Mesendoderm (in vitro differentiated cells): ENCODE measurements around the gene MAK.
"Not testable (repeated sequence)": the region's sequence is repeated elsewhere in the genome, so short reads cannot be mapped to it uniquely, and the experiment has no call there.

Experiments
- DNase-seq: peaks from one replicate; pipeline ENCODE4 v3.0.0; 2013
- H2AK5ac ChIP-seq: 2 replicates; pipeline ENCODE4 v1.6.1; 2013; ENCODE audit warnings: low read length, inconsistent platforms
- H2BK120ac ChIP-seq: 2 replicates; pipeline ENCODE4 v1.6.1; 2013; ENCODE audit warnings: low read depth, mild to moderate bottlenecking, low read length, moderate library complexity, mixed read lengths
- H2BK15ac ChIP-seq: replicated peaks from 2 replicates; pipeline ENCODE4 v1.6.1; 2013; ENCODE audit warnings: low read depth, mild to moderate bottlenecking, moderate library complexity
- H2BK5ac ChIP-seq: 2 replicates; pipeline ENCODE4 v1.6.1; 2013; ENCODE audit warnings: low read length, inconsistent platforms
- H3K18ac ChIP-seq: 2 replicates; pipeline ENCODE4 v1.6.1; 2013; ENCODE audit warnings: mild to moderate bottlenecking, low read length, mixed read lengths
- H3K23ac ChIP-seq: one replicate; pipeline ENCODE4 v1.6.1; 2013; ENCODE audit warnings: low read length
- H3K27ac ChIP-seq: 2 replicates; pipeline ENCODE4 v1.5.1; 2013; ENCODE audit warnings: low read depth, mild to moderate bottlenecking, inconsistent platforms, low read length, moderate library complexity
- H3K27me3 ChIP-seq: 2 replicates; pipeline ENCODE4 v1.6.1; 2013; ENCODE audit warnings: low read length, control low read depth, mild to moderate bottlenecking, inconsistent platforms; ENCODE audit not compliant: insufficient read depth, poor library complexity
- H3K36me3 ChIP-seq: 2 replicates; pipeline ENCODE4 v1.6.1; 2013; ENCODE audit warnings: low read length, inconsistent platforms; ENCODE audit not compliant: control insufficient read depth, insufficient read depth
- H3K4ac ChIP-seq: one replicate; pipeline ENCODE4 v1.6.1; 2013; ENCODE audit warnings: low read depth, mild to moderate bottlenecking, low read length, moderate library complexity
- H3K4me1 ChIP-seq: 2 replicates; pipeline ENCODE4 v1.6.1; 2013; ENCODE audit warnings: low read depth, low read length, inconsistent platforms; ENCODE audit not compliant: control insufficient read depth
- H3K4me2 ChIP-seq: 2 replicates; pipeline ENCODE4 v1.6.1; 2013; ENCODE audit warnings: low read length
- H3K4me3 ChIP-seq: 2 replicates; pipeline ENCODE4 v1.5.1; 2013; ENCODE audit warnings: mild to moderate bottlenecking, low read length
- H3K56ac ChIP-seq: one replicate; pipeline ENCODE4 v1.6.1; 2013; ENCODE audit warnings: low read length
- H3K79me1 ChIP-seq: 2 replicates; pipeline ENCODE4 v1.6.1; 2013; ENCODE audit warnings: low read length, inconsistent platforms
- H3K79me2 ChIP-seq: 2 replicates; pipeline ENCODE4 v1.6.1; 2013; ENCODE audit warnings: mild to moderate bottlenecking, low read length; ENCODE audit not compliant: control insufficient read depth, insufficient read depth
- H3K9ac ChIP-seq: 2 replicates; pipeline ENCODE4 v1.6.1; 2013; ENCODE audit warnings: low read length, inconsistent platforms
- H4K5ac ChIP-seq: one replicate; pipeline ENCODE4 v1.6.1; 2013; ENCODE audit warnings: low read length
- H4K8ac ChIP-seq: one replicate; pipeline ENCODE4 v1.6.1; 2013; ENCODE audit warnings: low read depth, mild to moderate bottlenecking, control low read depth, low read length, moderate library complexity
- WGBS: extraction: QIAGEN DNeasy Blood & Tissue Kit; methylation state at CpG from one replicate; pipeline ENCODE4 v1.1.7; 2013; ENCODE audit warnings: low lambda C conversion rate, missing lambda C conversion rate; ENCODE audit not compliant: insufficient coverage; ENCODE audit errors: extremely low coverage; 5-methylcytosine and 5-hydroxymethylcytosine counted together

The MAK gene

DNA sequence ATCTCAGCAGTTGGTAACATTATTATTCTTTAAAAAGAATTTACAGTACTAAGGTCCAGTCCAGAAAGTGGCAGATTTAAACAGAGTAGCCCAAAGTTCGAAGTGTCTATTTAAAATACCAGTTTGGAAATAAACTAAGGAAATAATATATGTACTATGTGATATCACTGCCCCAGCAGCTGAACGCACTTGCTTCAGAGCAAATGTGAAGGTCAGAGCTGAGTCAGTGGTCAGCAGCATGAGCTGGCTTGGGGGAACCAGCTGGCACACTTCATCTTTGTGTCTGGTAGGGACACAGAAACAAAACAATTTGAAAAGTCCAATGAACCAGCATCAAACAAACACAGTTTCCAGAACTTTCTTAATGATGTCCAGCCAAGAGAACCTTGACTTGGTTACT is 75.3 kb downstream of the MAK start:
- Histone ChIP-seq H2BK15ac (no peak overlapping the region), H2AK5ac (no peak overlapping the region), H2BK5ac (no peak overlapping the region), H4K8ac (no peak overlapping the region), H3K23ac (no peak overlapping the region), H3K79me1 (no peaks in the 10 kb centered on the region), H2BK120ac (no peak overlapping the region), H3K4ac (no peak overlapping the region), H3K4me1 (no peaks in the 10 kb centered on the region), H3K18ac (no peak overlapping the region), H3K36me3 (no peaks in the 10 kb centered on the region), H3K56ac (no peak overlapping the region), H3K79me2 (no peaks in the 10 kb centered on the region), H3K4me2 (no peak overlapping the region), H3K9ac (no peak overlapping the region), H3K27ac (no peak overlapping the region), H3K4me3 (no peak overlapping the region), H3K27me3 (peaks cover 2% of the 10 kb centered on the region), H4K5ac (no peak overlapping the region)
- WGBS: no CpG with 5 or more reads among the region's 2 CpGs
- DNase-seq: no peak

DNA sequence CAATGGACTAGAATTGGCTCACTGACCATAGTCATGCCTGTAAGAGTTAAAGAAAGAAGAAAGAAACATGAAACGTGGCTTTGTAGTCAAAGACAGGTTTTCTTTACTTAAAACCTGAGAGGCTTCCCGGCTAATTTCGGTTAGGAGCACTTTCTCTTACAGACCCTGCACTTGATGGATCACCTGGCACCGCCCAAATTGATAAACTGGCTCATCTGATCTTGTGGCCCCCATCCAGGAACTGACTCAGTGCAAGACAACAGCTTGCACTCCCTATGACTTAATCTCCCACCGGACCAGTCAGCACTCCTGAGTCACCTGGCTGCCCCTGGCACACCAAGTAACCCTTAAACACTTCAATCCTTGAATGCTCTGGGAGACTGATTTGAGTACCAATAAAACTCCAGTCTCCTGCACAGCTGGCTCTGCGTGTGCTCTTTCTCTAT is 78.4 kb downstream of the MAK start:
- no peaks in the 10 kb centered on the region for H3K4me1 ChIP-seq
- H4K5ac ChIP-seq: no peak overlapping the region
- peaks cover under 1% of the 10 kb centered on the region for H3K36me3 ChIP-seq
- H3K4ac ChIP-seq: no peak overlapping the region
- no peak overlapping the region for H2BK5ac ChIP-seq
- no peak overlapping the region for H3K23ac ChIP-seq
- no peak overlapping the region for H3K27ac ChIP-seq
- H3K27me3 ChIP-seq: peaks cover 2% of the 10 kb centered on the region
- H3K79me1 ChIP-seq: peaks cover 2% of the 10 kb centered on the region
- no peak overlapping the region for H4K8ac ChIP-seq
- no peak overlapping the region for H3K9ac ChIP-seq
- no peak overlapping the region for H3K4me2 ChIP-seq
- no peak for DNase-seq
- no peak overlapping the region for H3K4me3 ChIP-seq
- no peak overlapping the region for H2BK15ac ChIP-seq
- H3K79me2 ChIP-seq: no peaks in the 10 kb centered on the region
- no peak overlapping the region for H2BK120ac ChIP-seq
- no peak overlapping the region for H3K18ac ChIP-seq
- no peak overlapping the region for H2AK5ac ChIP-seq
- no CpG with 5 or more reads among the region's 6 CpGs for WGBS
- H3K56ac ChIP-seq: no peak overlapping the region

- Histone ChIP-seq H3K79me1 (peaks cover 7% of the 10 kb centered on the region), H3K23ac (no peak overlapping the region), H3K4me1 (no peaks in the 10 kb centered on the region), H3K27me3 (peaks cover 2% of the 10 kb centered on the region), H2AK5ac (no peak overlapping the region), H3K18ac (no peak overlapping the region), H2BK5ac (no peak overlapping the region), H2BK120ac (no peak overlapping the region), H3K4ac (no peak overlapping the region), H3K56ac (no peak overlapping the region), H3K4me3 (no peak overlapping the region), H4K8ac (no peak overlapping the region), H2BK15ac (no peak overlapping the region), H3K9ac (no peak overlapping the region), H3K36me3 (peaks cover 3% of the 10 kb centered on the region), H3K27ac (no peak overlapping the region), H4K5ac (no peak overlapping the region), H3K4me2 (no peak overlapping the region), H3K79me2 (peaks cover 2% of the 10 kb centered on the region)
- DNase-seq: peak; percentile 88
- no CpG with 5 or more reads among the region's 3 CpGs for WGBS
These were observed 79.0 kb downstream of the MAK start for GRCh38 chr6:10759312-10759839.

DNA sequence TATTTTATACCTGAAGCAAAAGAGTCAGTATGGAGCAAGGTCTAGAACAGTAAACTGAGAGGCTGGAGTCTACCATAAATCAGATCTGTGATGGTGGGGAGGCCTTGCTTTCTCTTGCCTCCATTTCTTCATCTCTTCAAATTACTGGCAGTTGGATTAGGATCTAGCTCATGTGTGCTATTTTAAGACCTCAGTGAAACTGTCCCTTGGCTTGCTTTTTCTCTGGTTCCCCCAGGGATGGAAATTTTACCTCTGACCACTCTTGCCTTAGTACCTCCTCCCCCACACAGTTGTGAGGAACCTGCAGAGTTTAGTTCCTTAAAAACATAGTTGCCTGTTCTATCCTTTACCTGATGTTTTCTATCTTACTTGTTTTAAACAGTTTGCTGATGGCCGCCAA is 82.3 kb downstream of the MAK start:
- Histone ChIP-seq H4K8ac (no peak overlapping the region), H3K27me3 (no peaks in the 10 kb centered on the region), H3K56ac (no peak overlapping the region), H2BK15ac (no peak overlapping the region), H3K23ac (no peak overlapping the region), H2BK5ac (no peak overlapping the region), H2AK5ac (no peak overlapping the region), H3K79me2 (peaks cover 11% of the 10 kb centered on the region), H3K36me3 (peaks cover 5% of the 10 kb centered on the region), H3K4ac (no peak overlapping the region), H3K9ac (no peak overlapping the region), H3K4me3 (no peak overlapping the region), H3K4me2 (no peak overlapping the region), H3K27ac (no peak overlapping the region), H4K5ac (no peak overlapping the region), H3K79me1 (peaks cover 20% of the 10 kb centered on the region), H2BK120ac (no peak overlapping the region), H3K18ac (no peak overlapping the region), H3K4me1 (no peaks in the 10 kb centered on the region)
- no peak for DNase-seq
- no CpG with 5 or more reads among the region's 1 CpG for WGBS

- not testable (repeated sequence) for H3K56ac ChIP-seq, H3K4me1 ChIP-seq, H2AK5ac ChIP-seq, H3K4me2 ChIP-seq, H3K27ac ChIP-seq, H3K18ac ChIP-seq, H2BK5ac ChIP-seq, H3K27me3 ChIP-seq, H3K9ac ChIP-seq, H3K4ac ChIP-seq, H4K8ac ChIP-seq, DNase-seq, H3K4me3 ChIP-seq, H2BK120ac ChIP-seq, H2BK15ac ChIP-seq, H3K36me3 ChIP-seq, H3K23ac ChIP-seq, H4K5ac ChIP-seq
- no CpG with 5 or more reads among the region's 5 CpGs for WGBS
- H3K79me1 ChIP-seq: peaks cover 32% of the 10 kb centered on the region
- H3K79me2 ChIP-seq: peaks cover 33% of the 10 kb centered on the region
These were observed 86.6 kb downstream of the MAK start for GRCh38 chr6:10751757-10752156.

DNA sequence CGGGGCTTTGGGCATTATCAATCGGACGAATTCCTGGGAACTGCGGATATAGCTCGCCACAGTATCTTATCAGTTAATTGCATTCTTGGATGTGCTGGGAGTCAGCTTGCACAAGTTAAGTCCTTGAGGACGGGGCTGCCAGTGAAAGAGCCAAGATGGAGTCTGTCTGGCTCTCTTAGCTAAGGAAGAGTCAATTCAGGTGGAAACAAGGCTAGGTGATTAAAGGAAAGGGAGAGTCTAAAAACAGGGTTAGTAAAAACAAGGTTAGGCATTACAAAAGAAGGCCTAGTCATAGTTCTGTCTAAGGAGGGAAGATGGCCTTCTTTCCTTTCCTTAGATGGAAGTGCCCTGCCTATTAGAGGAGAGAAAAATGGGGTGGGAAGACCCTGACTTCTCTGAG is 87.8 kb downstream of the MAK start:
- WGBS: no CpG with 5 or more reads among the region's 6 CpGs
- not testable (repeated sequence) for H2BK120ac ChIP-seq, H2BK15ac ChIP-seq, DNase-seq, H4K8ac ChIP-seq, H3K4me3 ChIP-seq, H2AK5ac ChIP-seq, H3K4me1 ChIP-seq, H3K4me2 ChIP-seq, H3K36me3 ChIP-seq, H3K4ac ChIP-seq, H2BK5ac ChIP-seq, H4K5ac ChIP-seq, H3K27ac ChIP-seq, H3K23ac ChIP-seq, H3K56ac ChIP-seq, H3K18ac ChIP-seq, H3K9ac ChIP-seq, H3K27me3 ChIP-seq
- H3K79me1 ChIP-seq: peaks cover 32% of the 10 kb centered on the region
- H3K79me2 ChIP-seq: peaks cover 33% of the 10 kb centered on the region
